GM06990 (cell line): Measurements from ENCODE around the gene GLMP.

Experiments
- DNase-seq: peaks from one replicate; pipeline ENCODE4 v3.0.0-alpha.2; 2011; ENCODE audit not compliant: insufficient read length; ENCODE audit errors: extremely low read depth
- H3K27me3 ChIP-seq: replicated peaks from 2 replicates; pipeline ENCODE4 v1.6.0; 2011; ENCODE audit warnings: low read length; ENCODE audit not compliant: control insufficient read depth, insufficient read depth
- H3K36me3 ChIP-seq: 2 replicates; pipeline ENCODE4 v1.5.1; 2011; ENCODE audit warnings: low read length; ENCODE audit not compliant: control insufficient read depth, insufficient read depth
- H3K4me3 ChIP-seq: replicated peaks from 2 replicates; pipeline ENCODE4 v1.5.1; 2011; ENCODE audit warnings: low read depth, mild to moderate bottlenecking, control low read depth, low read length
- TF ChIP-seq, protein P1 (sequence below): IDR thresholded peaks from 2 replicates; pipeline ENCODE4 v1.5.1; 2011; ENCODE audit warnings: low read length, control low read depth, mild to moderate bottlenecking, inconsistent platforms; ENCODE audit not compliant: insufficient read depth, poor library complexity, severe bottlenecking

GLMP gene

GRCh38 chr1:156258859-156259258, 36.6 kb downstream of the GLMP start:
- H3K4me3 ChIP-seq: no peak overlapping the region
- TF ChIP-seq, protein P1, sequence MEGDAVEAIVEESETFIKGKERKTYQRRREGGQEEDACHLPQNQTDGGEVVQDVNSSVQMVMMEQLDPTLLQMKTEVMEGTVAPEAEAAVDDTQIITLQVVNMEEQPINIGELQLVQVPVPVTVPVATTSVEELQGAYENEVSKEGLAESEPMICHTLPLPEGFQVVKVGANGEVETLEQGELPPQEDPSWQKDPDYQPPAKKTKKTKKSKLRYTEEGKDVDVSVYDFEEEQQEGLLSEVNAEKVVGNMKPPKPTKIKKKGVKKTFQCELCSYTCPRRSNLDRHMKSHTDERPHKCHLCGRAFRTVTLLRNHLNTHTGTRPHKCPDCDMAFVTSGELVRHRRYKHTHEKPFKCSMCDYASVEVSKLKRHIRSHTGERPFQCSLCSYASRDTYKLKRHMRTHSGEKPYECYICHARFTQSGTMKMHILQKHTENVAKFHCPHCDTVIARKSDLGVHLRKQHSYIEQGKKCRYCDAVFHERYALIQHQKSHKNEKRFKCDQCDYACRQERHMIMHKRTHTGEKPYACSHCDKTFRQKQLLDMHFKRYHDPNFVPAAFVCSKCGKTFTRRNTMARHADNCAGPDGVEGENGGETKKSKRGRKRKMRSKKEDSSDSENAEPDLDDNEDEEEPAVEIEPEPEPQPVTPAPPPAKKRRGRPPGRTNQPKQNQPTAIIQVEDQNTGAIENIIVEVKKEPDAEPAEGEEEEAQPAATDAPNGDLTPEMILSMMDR: no peak
- DNase-seq: no peak
- peaks cover 49% of the 10 kb centered on the region for H3K36me3 ChIP-seq
- no peaks in the 10 kb centered on the region for H3K27me3 ChIP-seq

- Histone ChIP-seq H3K4me3 (no peak overlapping the region), H3K36me3 (peaks cover 50% of the 10 kb centered on the region), H3K27me3 (no peaks in the 10 kb centered on the region)
- no peak for DNase-seq
- TF ChIP-seq, protein P1: no peak
Observed at GRCh38 chr1:156257711-156258110, 37.8 kb downstream of the GLMP start.

- DNase-seq: no peak
- no peaks in the 10 kb centered on the region for H3K27me3 ChIP-seq
- TF ChIP-seq, protein P1: no peak
- H3K36me3 ChIP-seq: peaks cover 55% of the 10 kb centered on the region
- no peak overlapping the region for H3K4me3 ChIP-seq
Observed at GRCh38 chr1:156253634-156254033, 41.8 kb downstream of the GLMP start.

DNA sequence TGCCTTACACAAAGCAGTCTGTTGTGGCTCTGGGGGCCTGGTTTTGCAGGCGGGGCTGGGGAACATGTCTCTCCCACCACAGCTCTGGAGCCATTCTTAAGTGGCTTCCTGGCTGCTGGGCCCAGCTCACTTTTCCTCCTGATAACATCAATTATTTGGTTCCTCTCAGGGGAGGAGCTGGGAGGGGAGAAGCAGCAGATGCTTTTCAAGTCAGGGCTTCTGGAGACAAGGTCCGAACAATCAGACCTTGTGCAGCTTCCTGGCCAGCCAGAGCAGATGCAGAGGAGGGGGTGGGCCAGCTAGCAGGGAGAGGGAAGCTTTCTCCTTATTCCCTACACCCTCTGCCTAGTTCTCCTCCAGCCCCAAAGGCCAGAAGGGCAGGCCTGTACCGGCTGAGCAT, 44.0 kb downstream of the GLMP start:
- TF ChIP-seq, protein P1: no peak
- Histone ChIP-seq H3K27me3 (no peaks in the 10 kb centered on the region), H3K36me3 (peaks cover 43% of the 10 kb centered on the region), H3K4me3 (no peak overlapping the region)
- no peak for DNase-seq

DNA sequence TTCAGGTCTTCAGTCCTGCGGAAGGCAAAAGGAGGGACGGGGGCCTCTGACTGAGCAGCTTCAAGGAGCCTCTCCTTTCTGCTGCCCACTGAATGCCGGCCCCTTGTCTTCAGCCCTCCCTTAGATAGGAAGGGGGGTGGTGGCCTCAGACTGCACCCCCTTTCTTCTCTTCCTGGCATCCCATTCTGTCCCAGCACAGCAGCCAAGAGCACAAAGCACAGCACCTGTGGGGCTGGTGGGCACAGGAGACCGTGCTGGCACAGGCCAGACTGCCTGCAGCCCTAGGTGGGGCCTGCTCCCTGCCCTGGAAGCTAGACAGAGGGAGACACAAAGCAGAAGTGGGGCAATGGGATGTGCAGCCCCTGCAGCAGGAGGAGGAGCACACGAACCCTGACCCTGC, 45.9 kb downstream of the GLMP start:
- Histone ChIP-seq H3K27me3 (no peaks in the 10 kb centered on the region), H3K4me3 (no peak overlapping the region), H3K36me3 (peaks cover 41% of the 10 kb centered on the region)
- no peak for DNase-seq
- TF ChIP-seq, protein P1: no peak

GRCh38 chr1:156248323-156248683, 47.2 kb downstream of the GLMP start:
- TF ChIP-seq, protein P1: no peak
- Histone ChIP-seq H3K36me3 (peaks cover 34% of the 10 kb centered on the region), H3K27me3 (no peaks in the 10 kb centered on the region), H3K4me3 (no peak overlapping the region)
- no peak for DNase-seq
